Esophagus squamous epithelium (tissue), 5 donors: ENCODE results near the gene CNTNAP5. TPM values are rescaled to one million over a fixed set of nuclear protein-coding genes. Genes with fewer than 3 reads are reported as not detected.

Experiments used
- DNase-seq: peaks from one replicate; lab custom pipeline; 2025; lab: John Stamatoyannopoulos, UW
- H3K27ac ChIP-seq, 4 donors: fragments of 200-600 bp; sonication (generic); one replicate each; pipeline ENCODE4 v1.5.1; 2016 to 2019; ENCODE audit warnings: mild to moderate bottlenecking in 1 of 4
- H3K27me3 ChIP-seq, 4 donors: fragments of 200-600 bp; sonication (generic); 1 replicate in 3 of 4; 2 replicates in 1 of 4; pipeline versions ENCODE4 v1.5.1 to v1.6.0; 2017 to 2021; ENCODE audit warnings: antibody characterized with exemption in 1 of 4
- H3K36me3 ChIP-seq, 3 donors: fragments of 200-600 bp; sonication (generic); one replicate each; pipeline ENCODE4 v1.5.1; 2016 to 2019
- H3K4me1 ChIP-seq, 3 donors: fragments of 200-600 bp; sonication (generic); one replicate each; pipeline ENCODE4 v1.5.1; 2017 to 2019
- H3K4me3 ChIP-seq, 4 donors: fragments of 200-600 bp; sonication (generic); 1 replicate in 3 of 4; 2 replicates in 1 of 4; pipeline ENCODE4 v1.5.1; 2016 to 2019; ENCODE audit warnings: mild to moderate bottlenecking in 2 of 4, moderate library complexity in 1 of 4
- H3K9me3 ChIP-seq, 3 donors: fragments of 200-600 bp; sonication (generic); one replicate each; pipeline ENCODE4 v1.5.1; 2016 to 2019
- POLR2A ChIP-seq, 4 donors: fragments of 450-650 bp; IDR thresholded peaks; one replicate each; pipeline ENCODE4 v1.6.1; 2017; ENCODE audit warnings: antibody characterized with exemption in 4 of 4, mild to moderate bottlenecking in 4 of 4, moderate library complexity in 3 of 4
- WGBS, 2 donors: methylation state at CpG; one replicate each; pipeline ENCODE4 v1.1.5; 2018; 5-methylcytosine and 5-hydroxymethylcytosine counted together
- intact Hi-C: fragments of 100-400 bp; cut with DNase I; formaldehyde crosslinking; loops from one replicate; pipeline ENCODE4 v1.15.0; 2022
- total RNA-seq, 4 donors: library from RNA; depleted of rRNA; stranded (reverse); fragments of >200 nt; gene quantifications; one replicate each; pipeline ENCODE4 v1.1.0, GENCODE V29; 2016
- TF ChIP-seq, protein P1 (sequence below), 6 experiments: fragments of 450-650 bp in 4 of 6; fragments of 200-600 bp in 2 of 6; sonication (generic) in 2 of 6; IDR thresholded peaks; one replicate each; pipeline ENCODE4 v1.5.1; 2016 to 2019; ENCODE audit warnings: antibody characterized with exemption in 6 of 6, mild to moderate bottlenecking in 4 of 6, moderate library complexity in 4 of 6
- donor health status: DM: yes; HTN: yes; CAD: no.

The CNTNAP5 gene
- total RNA-seq, 4 donors from 2014 or later, result not detected

DNA sequence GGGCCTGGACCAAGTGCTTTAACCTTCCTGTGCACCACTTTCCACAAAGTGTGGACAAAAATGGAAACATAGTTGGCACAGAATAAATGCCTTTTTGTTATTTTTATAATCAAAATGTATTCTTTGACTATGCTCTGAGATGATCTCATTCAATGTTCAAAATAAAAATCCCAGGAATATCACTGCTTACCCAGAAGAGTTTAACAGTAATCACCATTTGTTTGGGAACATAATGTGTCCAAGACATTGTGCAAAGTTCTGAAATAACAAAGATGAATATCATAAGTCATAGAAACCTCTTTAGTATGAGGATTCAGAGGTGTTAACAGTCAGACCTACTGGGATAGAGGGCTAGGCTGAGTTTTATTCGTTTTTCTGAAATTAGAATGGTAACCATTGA, 668.1 kb downstream of the CNTNAP5 start:
- intact Hi-C loops, result no loop called here
- H3K4me1 ChIP-seq, result no peaks in the 10 kb centered on the region
- no peak for DNase-seq
- no peak overlapping the region for H3K4me3 ChIP-seq
- no peaks in the 10 kb centered on the region for H3K27me3 ChIP-seq
- H3K36me3 ChIP-seq, result no peaks in the 10 kb centered on the region
- peak overlapping the region in 2 of 4 donors; percentile 39 to 47 for H3K27ac ChIP-seq
- TF ChIP-seq, protein P1, sequence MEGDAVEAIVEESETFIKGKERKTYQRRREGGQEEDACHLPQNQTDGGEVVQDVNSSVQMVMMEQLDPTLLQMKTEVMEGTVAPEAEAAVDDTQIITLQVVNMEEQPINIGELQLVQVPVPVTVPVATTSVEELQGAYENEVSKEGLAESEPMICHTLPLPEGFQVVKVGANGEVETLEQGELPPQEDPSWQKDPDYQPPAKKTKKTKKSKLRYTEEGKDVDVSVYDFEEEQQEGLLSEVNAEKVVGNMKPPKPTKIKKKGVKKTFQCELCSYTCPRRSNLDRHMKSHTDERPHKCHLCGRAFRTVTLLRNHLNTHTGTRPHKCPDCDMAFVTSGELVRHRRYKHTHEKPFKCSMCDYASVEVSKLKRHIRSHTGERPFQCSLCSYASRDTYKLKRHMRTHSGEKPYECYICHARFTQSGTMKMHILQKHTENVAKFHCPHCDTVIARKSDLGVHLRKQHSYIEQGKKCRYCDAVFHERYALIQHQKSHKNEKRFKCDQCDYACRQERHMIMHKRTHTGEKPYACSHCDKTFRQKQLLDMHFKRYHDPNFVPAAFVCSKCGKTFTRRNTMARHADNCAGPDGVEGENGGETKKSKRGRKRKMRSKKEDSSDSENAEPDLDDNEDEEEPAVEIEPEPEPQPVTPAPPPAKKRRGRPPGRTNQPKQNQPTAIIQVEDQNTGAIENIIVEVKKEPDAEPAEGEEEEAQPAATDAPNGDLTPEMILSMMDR (IDR thresholded peaks at IDR 0.05), result no peak
- no peak for TF ChIP-seq POLR2A (IDR thresholded peaks at IDR 0.05)
- WGBS, 2 donors, result 25 to 33% methylated on average over 1 of the region's 1 CpG
- peaks cover 0 to 24% (median 5%) of the 10 kb centered on the region in 3 donors for H3K9me3 ChIP-seq

DNA sequence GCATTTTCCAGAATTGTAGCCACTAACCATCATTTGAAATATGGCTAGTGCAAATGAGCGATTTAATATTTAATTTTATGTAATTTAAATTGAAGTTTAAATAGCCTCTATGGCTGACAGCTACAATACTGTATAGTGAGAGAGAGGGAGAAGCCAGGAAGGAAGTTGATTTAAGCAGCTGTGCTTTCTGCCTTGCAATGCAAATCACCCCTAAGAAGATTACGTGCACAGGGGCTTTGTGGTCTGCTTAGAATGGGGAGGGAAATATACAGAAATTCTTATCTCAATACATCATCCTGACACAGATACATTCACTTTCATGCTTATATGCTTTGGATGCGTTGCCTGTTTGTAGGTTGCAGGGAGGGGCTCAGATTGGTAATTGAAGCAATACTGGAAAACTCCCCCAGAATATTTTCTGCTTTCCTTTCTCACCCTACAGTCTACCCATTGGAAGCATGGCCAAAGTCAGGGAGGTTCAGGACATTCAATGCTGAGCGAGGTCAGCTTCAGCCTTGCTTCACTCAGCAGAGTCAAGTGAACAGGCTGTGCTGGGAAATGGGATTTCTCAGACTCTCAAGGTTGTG, 674.0 kb downstream of the CNTNAP5 start:
- Histone ChIP-seq H3K36me3 (no peaks in the 10 kb centered on the region), H3K27ac (no peak overlapping the region), H3K27me3 (no peaks in the 10 kb centered on the region), H3K4me1 (no peaks in the 10 kb centered on the region), H3K9me3 (no peaks in the 10 kb centered on the region), H3K4me3 (no peak overlapping the region)
- 52 to 64% methylated on average over 4 of the region's 4 CpGs for WGBS, 2 donors
- DNase-seq, result no peak
- intact Hi-C loops, result no loop called here
- no peak for TF ChIP-seq POLR2A (IDR thresholded peaks at IDR 0.05)
- TF ChIP-seq, protein P1 (IDR thresholded peaks at IDR 0.05), result no peak

DNA sequence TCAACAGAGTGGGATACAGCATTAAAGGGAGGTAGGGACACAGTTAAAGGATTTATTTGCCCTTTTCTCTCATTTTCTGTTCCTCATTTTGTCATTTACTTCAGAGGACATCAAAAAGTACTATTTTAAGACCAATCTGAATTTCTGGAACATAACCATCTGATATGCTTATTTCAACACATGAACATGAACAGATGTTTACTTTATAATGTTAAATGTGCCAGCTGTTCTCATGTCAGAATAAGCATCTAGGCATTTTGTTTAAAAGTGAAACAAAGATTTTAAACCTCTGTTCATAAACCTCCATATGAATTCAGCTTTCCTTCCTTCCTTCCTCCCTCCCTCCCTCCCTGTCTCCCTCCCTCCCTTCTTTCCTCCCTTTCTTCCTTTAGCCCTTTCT, 677.7 kb downstream of the CNTNAP5 start:
- intact Hi-C loops, result no loop called here
- TF ChIP-seq, protein P1 (IDR thresholded peaks at IDR 0.05), result no peak
- TF ChIP-seq POLR2A (IDR thresholded peaks at IDR 0.05), result no peak
- Histone ChIP-seq H3K27ac (no peak overlapping the region), H3K4me1 (no peaks in the 10 kb centered on the region), H3K4me3 (no peak overlapping the region), H3K27me3 (no peaks in the 10 kb centered on the region), H3K9me3 (peaks cover 0 to 10% (median 0%) of the 10 kb centered on the region in 3 donors), H3K36me3 (no peaks in the 10 kb centered on the region)
- DNase-seq, result no peak

DNA sequence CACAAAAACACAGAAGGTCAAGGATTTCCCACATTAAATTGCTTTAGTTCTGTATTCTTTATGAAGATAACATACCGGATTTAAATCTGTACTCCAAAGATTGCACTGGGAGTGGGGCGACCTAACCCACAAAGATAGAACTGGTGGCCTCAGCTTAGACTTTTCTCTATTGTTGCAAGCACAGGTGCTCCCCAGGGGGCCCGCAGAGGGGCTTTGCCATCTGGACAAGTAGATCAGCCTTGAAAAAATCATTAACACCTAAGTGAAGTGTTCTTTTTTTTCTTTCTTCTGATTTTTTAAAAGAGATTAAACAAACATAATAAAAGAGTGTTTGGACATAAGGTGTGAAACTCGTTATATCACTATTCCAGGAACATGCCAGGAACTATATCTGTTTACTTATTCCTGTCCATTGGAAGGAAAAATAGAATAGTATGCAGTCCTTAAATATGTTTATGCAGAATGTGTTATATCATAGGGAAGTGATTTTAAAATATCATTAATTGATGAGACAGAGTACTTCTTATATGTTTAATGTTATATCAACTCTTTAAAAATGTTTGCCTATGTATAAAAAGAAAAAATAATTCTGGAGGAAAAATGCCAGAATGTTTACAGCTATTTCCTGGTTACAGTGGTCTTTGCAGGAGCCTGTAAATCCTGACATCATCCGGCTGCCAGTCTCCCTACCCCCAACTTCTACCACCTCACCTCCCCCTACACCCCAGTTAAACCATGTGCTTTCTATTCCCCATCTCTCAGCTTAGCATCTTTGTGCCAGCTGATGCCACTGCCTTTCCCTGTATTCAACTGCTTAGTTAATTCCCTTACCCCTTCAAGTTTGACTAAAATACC, 679.2 kb downstream of the CNTNAP5 start:
- DNase-seq, result no peak
- Histone ChIP-seq H3K4me1 (no peaks in the 10 kb centered on the region), H3K4me3 (no peak overlapping the region), H3K36me3 (no peaks in the 10 kb centered on the region), H3K27ac (no peak overlapping the region), H3K27me3 (no peaks in the 10 kb centered on the region), H3K9me3 (peaks cover 0 to 10% (median 0%) of the 10 kb centered on the region in 3 donors)
- WGBS, 2 donors, result 38 to 55% methylated on average over 5 of the region's 5 CpGs
- intact Hi-C loops, result no loop called here
- TF ChIP-seq, protein P1 (IDR thresholded peaks at IDR 0.05), result no peak
- TF ChIP-seq POLR2A (IDR thresholded peaks at IDR 0.05), result no peak

DNA sequence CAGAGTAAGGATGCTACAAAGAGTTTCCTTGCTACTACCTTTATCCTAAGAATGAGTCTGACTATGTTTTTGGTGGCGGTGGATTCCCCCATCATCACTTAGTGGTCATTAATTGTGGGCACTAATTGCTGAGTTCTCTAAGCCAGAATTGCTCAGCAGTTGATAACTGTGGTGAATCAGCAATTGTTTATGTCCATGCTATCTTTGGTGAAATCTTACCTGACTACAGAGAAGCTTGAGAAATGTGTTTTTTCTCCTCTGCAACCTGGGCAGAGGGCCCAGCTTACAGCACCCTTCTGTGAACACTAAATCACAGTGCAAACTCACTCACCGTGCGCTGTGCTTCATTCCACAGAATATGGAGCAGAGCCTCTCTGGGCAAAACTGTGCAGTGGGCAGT, 683.6 kb downstream of the CNTNAP5 start:
- DNase-seq, result no peak
- Histone ChIP-seq H3K27ac (no peak overlapping the region), H3K4me1 (no peaks in the 10 kb centered on the region), H3K4me3 (no peak overlapping the region), H3K27me3 (no peaks in the 10 kb centered on the region), H3K9me3 (peaks cover 0 to 10% (median 0%) of the 10 kb centered on the region in 3 donors), H3K36me3 (no peaks in the 10 kb centered on the region)
- intact Hi-C loops, result no loop called here
- TF ChIP-seq, protein P1 (IDR thresholded peaks at IDR 0.05), result no peak
- no peak for TF ChIP-seq POLR2A (IDR thresholded peaks at IDR 0.05)
- 59 to 63% methylated on average over 3 of the region's 3 CpGs for WGBS, 2 donors
